Caco-2 (cell line): ENCODE data around the gene SMIM10L1. TPM values are rescaled to one million over a fixed set of nuclear protein-coding genes. Genes with fewer than 3 reads are reported as not detected.

Experiments used
- BruUV-seq: library from RNA; stranded (reverse); fragments of 400-500 nt; replicated peaks from 2 replicates; lab custom pipeline; 2021; lab: Mats Ljungman, UMichigan
- CTCF ChIA-PET: fragments of 300-600 bp; sonication (Branson Sonifier 250); formaldehyde crosslinking; loops from one replicate; lab custom pipeline; 2022; ENCODE audit warnings: antibody characterized with exemption; lab: Charles Lee
- POLR2A ChIA-PET: fragments of 300-600 bp; sonication (Branson Sonifier 250); formaldehyde crosslinking; loops from one replicate; lab custom pipeline; 2022; ENCODE audit warnings: antibody characterized with exemption; lab: Charles Lee
- DNase-seq, 2 experiments: peaks; one replicate each; pipeline versions ENCODE4 v3.0.0 to v3.0.0-alpha.2; 2020 to 2022
- H3K27me3 ChIP-seq: replicated peaks from 2 replicates; pipeline ENCODE4 v1.6.0; 2011; ENCODE audit warnings: low read length; ENCODE audit not compliant: control insufficient read depth, insufficient read depth
- H3K36me3 ChIP-seq: 2 replicates; pipeline ENCODE4 v1.5.1; 2011; ENCODE audit warnings: low read length; ENCODE audit not compliant: control insufficient read depth, insufficient read depth
- H3K4me1 ChIP-seq: fragments of 250-450 bp; sonication (Bioruptor Pico); 2 replicates; pipeline ENCODE4 v1.5.1; 2020; ENCODE audit warnings: mild to moderate bottlenecking
- H3K4me3 ChIP-seq: 2 replicates; pipeline ENCODE4 v1.5.1; 2011; ENCODE audit warnings: low read depth, mild to moderate bottlenecking, control low read depth, low read length
- H3K9me3 ChIP-seq: fragments of 250-450 bp; sonication (Bioruptor Pico); 2 replicates; pipeline ENCODE4 v1.5.1; 2020; ENCODE audit warnings: mild to moderate bottlenecking, moderate library complexity
- H3K27ac Mint-ChIP-seq: one replicate; pipeline ENCODE4 v1.8.0; 2022; ENCODE audit warnings: mixed read lengths; ENCODE audit not compliant: unreplicated experiment
- H3K27me3 Mint-ChIP-seq: one replicate; pipeline ENCODE4 v1.8.0; 2022; ENCODE audit warnings: mixed read lengths; ENCODE audit not compliant: insufficient read depth, unreplicated experiment
- H3K36me3 Mint-ChIP-seq: one replicate; pipeline ENCODE4 v1.8.0; 2022; ENCODE audit warnings: mild to moderate bottlenecking, mixed read lengths; ENCODE audit not compliant: insufficient read depth, unreplicated experiment
- H3K4me1 Mint-ChIP-seq: one replicate; pipeline ENCODE4 v1.8.0; 2022; ENCODE audit warnings: low read depth, mixed read lengths; ENCODE audit not compliant: unreplicated experiment
- H3K4me3 Mint-ChIP-seq: one replicate; pipeline ENCODE4 v1.8.0; 2022; ENCODE audit warnings: mild to moderate bottlenecking, moderate library complexity, mixed read lengths; ENCODE audit not compliant: unreplicated experiment
- H3K9me3 Mint-ChIP-seq: one replicate; pipeline ENCODE4 v1.8.0; 2022; ENCODE audit warnings: mixed read lengths; ENCODE audit not compliant: unreplicated experiment
- CTCF ChIP-seq, 2 experiments: fragments of 200-600 bp in 1 of 2; IDR thresholded peaks; 1 replicate in 1 of 2; 2 replicates in 1 of 2; pipeline versions ENCODE4 v1.5.1 to v1.8.0; 2011 to 2022; ENCODE audit warnings: antibody characterized with exemption in 1 of 2, control low read depth in 1 of 2, inconsistent platforms in 1 of 2, low read depth in 1 of 2, low read length in 1 of 2, mild to moderate bottlenecking in 1 of 2, moderate library complexity in 1 of 2; ENCODE audit not compliant: insufficient read depth in 1 of 2, severe bottlenecking in 1 of 2, unreplicated experiment in 1 of 2
- intact Hi-C: fragments of 100-400 bp; cut with micrococcal nuclease; formaldehyde crosslinking; loops from one replicate; pipeline ENCODE4 v1.10.0; 2022; ENCODE audit not compliant: unreplicated experiment
- total RNA-seq: library from RNA; stranded (reverse); gene quantifications from 2 replicates; pipeline ENCODE4 v1.2.3, GENCODE V29; 2022

The SMIM10L1 gene
- total RNA-seq, 1 experiment from 2014 or later: 24.9 TPM

GRCh38 chr12:11202811-11203210 is 31.8 kb downstream of the SMIM10L1 start:
- TF ChIP-seq CTCF (IDR thresholded peaks at IDR 0.05; ENCODE audit: insufficient read depth in 1 of 2, low read depth in 1 of 2, low read length in 1 of 2, severe bottlenecking in 1 of 2, unreplicated experiment in 1 of 2): no peak
- no peaks in the 10 kb centered on the region for H3K9me3 Mint-ChIP-seq
- Histone ChIP-seq H3K4me1 (no peaks in the 10 kb centered on the region), H3K4me3 (no peak overlapping the region), H3K36me3 (no peaks in the 10 kb centered on the region), H3K27me3 (no peaks in the 10 kb centered on the region), H3K9me3 (no peaks in the 10 kb centered on the region)
- POLR2A ChIA-PET: no interaction called here
- no peak for DNase-seq
- peaks cover 2% of the 10 kb centered on the region for H3K27me3 Mint-ChIP-seq
- CTCF ChIA-PET: no interaction called here
- no peak overlapping the region for H3K4me3 Mint-ChIP-seq
- BruUV-seq: no TSS peak
- H3K27ac Mint-ChIP-seq: no peak overlapping the region
- H3K36me3 Mint-ChIP-seq: no peaks in the 10 kb centered on the region
- intact Hi-C loops: no loop called here
- no peaks in the 10 kb centered on the region for H3K4me1 Mint-ChIP-seq

- H3K9me3 ChIP-seq: no peaks in the 10 kb centered on the region
- H3K36me3 ChIP-seq: no peaks in the 10 kb centered on the region
- peaks cover 2% of the 10 kb centered on the region for H3K27me3 Mint-ChIP-seq
- no TSS peak for BruUV-seq
- no peak for TF ChIP-seq CTCF (IDR thresholded peaks at IDR 0.05; ENCODE audit: insufficient read depth in 1 of 2, low read depth in 1 of 2, low read length in 1 of 2, severe bottlenecking in 1 of 2, unreplicated experiment in 1 of 2)
- no peak overlapping the region for H3K4me3 ChIP-seq
- no peak overlapping the region for H3K4me3 Mint-ChIP-seq
- no peaks in the 10 kb centered on the region for H3K27me3 ChIP-seq
- H3K27ac Mint-ChIP-seq: no peak overlapping the region
- no peaks in the 10 kb centered on the region for H3K4me1 Mint-ChIP-seq
- ChIA-PET CTCF (no interaction called here), POLR2A (no interaction called here)
- no peaks in the 10 kb centered on the region for H3K36me3 Mint-ChIP-seq
- no peaks in the 10 kb centered on the region for H3K9me3 Mint-ChIP-seq
- no peak for DNase-seq
- intact Hi-C loops: no loop called here
- 0 out of 2 replicates have a peak, but pooled peaks cover under 1% of the 10 kb centered on the region for H3K4me1 ChIP-seq
Observed at GRCh38 chr12:11204173-11204572, 33.2 kb downstream of the SMIM10L1 start.

- Mint-ChIP-seq H3K4me3 (no peak overlapping the region), H3K27ac (no peak overlapping the region), H3K36me3 (no peaks in the 10 kb centered on the region), H3K4me1 (no peaks in the 10 kb centered on the region), H3K9me3 (no peaks in the 10 kb centered on the region), H3K27me3 (no peaks in the 10 kb centered on the region)
- peak in 1 of 2 experiments; percentile 38 for TF ChIP-seq CTCF (IDR thresholded peaks at IDR 0.05; ENCODE audit: insufficient read depth in 1 of 2, low read depth in 1 of 2, low read length in 1 of 2, severe bottlenecking in 1 of 2, unreplicated experiment in 1 of 2)
- Histone ChIP-seq H3K4me1 (0 out of 2 replicates have a peak, but pooled peaks cover 3% of the 10 kb centered on the region), H3K27me3 (no peaks in the 10 kb centered on the region), H3K4me3 (no peak overlapping the region), H3K36me3 (no peaks in the 10 kb centered on the region), H3K9me3 (no peaks in the 10 kb centered on the region)
- DNase-seq: peak in 1 of 2 experiments; percentile 30
- intact Hi-C loops: no loop called here
- ChIA-PET CTCF (interaction anchor here (0.6 to 1.5 kb wide), 3 partner anchors 10 to 482 kb away, joined by 3 to 6 read pairs (median 4); no protein-coding TSS in a partner anchor), POLR2A (no interaction called here)
- BruUV-seq: no TSS peak
Observed at GRCh38 chr12:11209113-11209512, 38.1 kb downstream of the SMIM10L1 start.

Other genes starting within 250 kb of the SMIM10L1 start
- 0.93 TPM in 1 of 2 replicates, not detected in the other for gene PRH2, start 242.0 kb upstream of the SMIM10L1 start, total RNA-seq
- gene TAS2R14, start 231.9 kb upstream of the SMIM10L1 start, total RNA-seq: 2.7 and 3.1 TPM in 2 replicates
- gene TAS2R50, start 184.3 kb upstream of the SMIM10L1 start, total RNA-seq: 2.0 and 2.2 TPM in 2 replicates
- gene TAS2R20, start 172.9 kb upstream of the SMIM10L1 start, total RNA-seq: 2.2 and 3.8 TPM in 2 replicates
- 4.8 and 5.7 TPM in 2 replicates for gene TAS2R19, start 148.6 kb upstream of the SMIM10L1 start, total RNA-seq
- gene TAS2R31, start 139.8 kb upstream of the SMIM10L1 start, total RNA-seq: 4.3 and 5.7 TPM in 2 replicates
- gene TAS2R46, start 108.9 kb upstream of the SMIM10L1 start, total RNA-seq: 2.3 and 3.8 TPM in 2 replicates
- not detected in 2 replicates for gene TAS2R43, start 78.9 kb upstream of the SMIM10L1 start, total RNA-seq
- gene TAS2R30, start 36.5 kb upstream of the SMIM10L1 start, total RNA-seq: 3.8 and 5.8 TPM in 2 replicates
- gene TAS2R42, start 15.7 kb downstream of the SMIM10L1 start, total RNA-seq: not detected in 2 replicates
- not detected in 2 replicates for gene PRB3, start 98.5 kb downstream of the SMIM10L1 start, total RNA-seq
- gene PRB4, start 139.2 kb downstream of the SMIM10L1 start, total RNA-seq: not detected in 2 replicates
- not detected in 2 replicates for gene PRB2, start 224.4 kb downstream of the SMIM10L1 start, total RNA-seq